GM19193 (cell line): ENCODE data around the gene RELT.
A peak's percentile ranks its signal among the peaks of the same experiment; 100 is the strongest.

Experiments used
- POLR2A ChIP-seq: IDR thresholded peaks from 4 replicates; pipeline ENCODE4 v1.6.1; 2011; ENCODE audit not compliant: insufficient read depth, insufficient read length; ENCODE audit errors: extremely low read depth

Gene RELT

DNA sequence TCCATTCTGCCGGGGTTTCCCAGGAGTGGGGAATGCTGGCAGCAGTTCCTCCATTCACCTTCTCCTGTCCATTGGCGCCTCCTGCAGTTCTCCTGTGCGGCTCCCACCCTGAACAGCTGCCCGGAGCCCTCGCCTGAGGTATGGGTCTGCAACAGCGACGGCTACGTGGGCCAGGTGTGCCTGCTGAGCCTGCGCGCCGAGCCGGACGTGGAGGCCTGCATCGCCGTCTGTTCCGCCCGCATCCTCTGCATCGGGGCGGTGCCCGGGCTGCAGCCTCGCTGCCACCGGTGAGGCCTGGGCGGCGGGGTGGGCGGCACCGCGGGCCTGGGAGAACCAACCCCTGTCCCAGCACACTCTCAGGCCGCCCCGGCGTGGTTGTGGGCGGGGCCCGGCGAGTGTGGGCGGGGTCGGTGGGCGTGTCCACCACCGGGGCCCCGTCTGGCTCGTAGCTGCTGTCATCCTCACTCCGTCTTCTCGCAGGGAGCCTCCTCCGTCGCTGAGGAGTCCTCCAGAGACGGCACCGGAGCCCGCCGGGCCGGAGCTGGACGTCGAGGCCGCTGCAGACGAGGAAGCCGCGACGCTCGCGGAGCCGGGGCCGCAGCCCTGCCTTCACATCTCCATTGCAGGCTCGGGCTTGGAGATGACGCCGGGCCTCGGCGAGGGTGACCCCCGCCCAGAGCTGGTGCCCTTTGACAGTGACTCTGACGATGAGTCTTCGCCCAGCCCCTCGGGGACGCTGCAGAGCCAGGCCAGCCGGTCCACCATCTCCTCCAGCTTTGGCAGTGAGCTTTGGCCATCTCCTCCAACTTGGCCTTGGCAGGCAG, 14.0 kb upstream of the RELT start:
- no peak for TF ChIP-seq POLR2A

DNA sequence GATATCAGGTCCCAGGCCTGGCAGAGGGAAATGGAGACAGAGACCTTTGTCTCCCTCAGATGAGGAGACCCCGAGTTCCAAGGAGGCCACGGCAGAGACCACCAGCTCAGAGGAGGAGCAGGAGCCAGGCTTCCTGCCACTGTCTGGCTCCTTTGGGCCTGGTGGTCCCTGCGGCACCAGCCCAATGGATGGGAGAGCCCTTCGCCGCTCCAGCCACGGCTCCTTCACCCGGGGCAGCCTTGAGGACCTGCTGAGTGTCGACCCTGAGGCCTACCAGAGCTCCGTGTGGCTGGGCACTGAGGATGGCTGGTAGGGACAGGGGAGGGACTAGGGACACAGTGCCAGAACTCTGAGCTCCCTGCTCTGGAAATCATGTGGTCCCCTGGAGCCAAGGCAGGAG, 13.1 kb upstream of the RELT start:
- no peak for TF ChIP-seq POLR2A

DNA sequence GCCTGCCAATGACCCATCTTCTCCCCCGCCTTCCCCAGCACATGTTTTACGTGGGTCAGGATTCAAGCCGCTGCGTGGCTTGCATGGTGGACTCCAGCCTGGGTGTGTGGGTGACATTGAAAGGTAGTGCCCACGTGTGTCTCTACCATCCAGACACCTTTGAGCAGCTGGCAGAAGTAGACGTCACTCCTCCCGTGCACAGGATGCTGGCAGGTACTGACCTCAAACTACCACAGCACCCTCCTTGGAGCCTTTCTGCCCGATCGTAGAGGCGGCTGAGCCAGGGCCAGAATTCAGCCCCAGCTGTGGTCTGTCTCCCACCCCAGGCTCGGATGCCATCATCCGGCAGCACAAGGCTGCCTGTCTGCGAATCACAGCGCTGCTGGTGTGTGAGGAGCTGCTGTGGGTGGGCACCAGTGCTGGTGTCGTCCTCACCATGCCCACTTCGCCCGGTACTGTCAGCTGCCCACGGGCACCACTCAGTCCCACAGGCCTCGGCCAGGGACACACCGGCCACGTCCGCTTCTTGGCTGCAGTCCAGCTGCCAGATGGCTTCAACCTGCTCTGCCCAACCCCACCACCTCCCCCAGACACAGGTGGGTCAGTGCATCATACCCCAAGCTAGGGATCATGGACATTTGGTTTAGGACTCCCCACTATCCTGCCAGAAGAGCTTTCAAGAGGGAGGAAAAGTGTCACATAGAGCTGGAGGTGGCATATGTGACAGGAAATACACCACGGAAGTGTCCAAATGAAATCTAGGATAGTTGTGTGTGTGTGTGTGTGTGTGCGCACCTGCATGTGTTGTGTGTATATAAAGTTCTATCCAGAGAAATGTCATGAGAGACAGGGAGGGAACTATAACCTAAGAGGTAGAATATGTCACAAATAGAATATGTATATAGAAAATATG, 10.6 kb upstream of the RELT start:
- TF ChIP-seq POLR2A, result no peak

DNA sequence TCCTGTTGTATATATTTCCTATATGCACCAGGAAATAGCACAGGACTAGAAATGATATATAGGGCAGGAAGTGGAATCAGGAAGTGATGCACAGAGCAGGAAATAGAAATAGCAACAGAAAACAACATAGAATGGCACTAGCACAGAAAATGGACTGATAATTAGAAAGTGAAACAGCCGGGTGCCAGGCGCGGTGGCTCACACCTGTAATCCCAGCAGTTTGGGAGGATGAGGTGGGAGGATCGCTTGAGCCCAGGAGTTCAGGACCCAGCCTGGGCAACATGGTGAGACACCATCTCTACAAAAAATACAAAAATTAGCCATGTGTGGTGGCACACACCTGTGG, 10.0 kb upstream of the RELT start:
- no peak for TF ChIP-seq POLR2A

DNA sequence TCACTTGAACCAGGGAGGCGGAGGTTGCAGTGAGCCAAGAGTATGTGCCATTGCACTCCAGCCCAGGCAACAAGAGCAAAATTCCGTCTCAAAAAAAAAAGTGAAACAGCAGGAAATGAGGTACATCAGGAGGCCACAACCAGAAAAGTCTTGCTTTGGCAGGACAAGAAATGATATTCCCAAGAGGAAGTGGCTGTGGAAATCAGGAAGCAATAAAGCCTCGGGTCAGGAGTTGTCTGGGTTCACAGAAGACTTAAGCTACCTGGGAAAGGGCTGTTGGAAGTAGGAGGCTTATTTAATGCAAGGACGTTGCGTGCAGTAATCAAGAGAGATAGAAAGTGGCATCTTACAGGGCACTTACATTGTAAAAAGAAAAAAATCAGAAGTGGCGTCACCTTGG, 9.2 kb upstream of the RELT start:
- no peak for TF ChIP-seq POLR2A

DNA sequence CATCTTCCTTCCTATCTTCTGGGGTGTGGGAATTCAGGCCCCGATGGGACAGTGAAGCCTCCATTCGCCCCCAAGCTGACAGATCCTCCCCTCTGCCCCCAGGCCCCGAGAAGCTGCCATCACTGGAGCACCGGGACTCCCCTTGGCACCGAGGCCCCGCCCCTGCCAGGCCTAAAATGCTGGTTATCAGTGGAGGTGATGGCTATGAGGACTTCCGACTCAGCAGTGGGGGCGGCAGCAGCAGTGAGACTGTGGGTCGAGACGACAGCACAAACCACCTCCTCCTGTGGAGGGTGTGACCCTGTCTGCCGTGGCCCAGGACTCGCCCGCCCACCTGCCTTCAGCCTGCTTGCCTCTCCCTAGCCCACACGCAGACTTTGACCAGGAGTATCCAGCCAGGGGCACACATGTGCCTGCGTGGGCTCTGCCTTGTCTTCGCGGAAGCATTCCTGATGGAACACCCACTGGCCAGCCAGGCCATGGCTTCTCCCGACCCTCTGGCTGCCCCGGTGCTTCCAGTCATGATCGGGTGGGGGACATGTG, 8.6 kb upstream of the RELT start:
- TF ChIP-seq POLR2A, result no peak

DNA sequence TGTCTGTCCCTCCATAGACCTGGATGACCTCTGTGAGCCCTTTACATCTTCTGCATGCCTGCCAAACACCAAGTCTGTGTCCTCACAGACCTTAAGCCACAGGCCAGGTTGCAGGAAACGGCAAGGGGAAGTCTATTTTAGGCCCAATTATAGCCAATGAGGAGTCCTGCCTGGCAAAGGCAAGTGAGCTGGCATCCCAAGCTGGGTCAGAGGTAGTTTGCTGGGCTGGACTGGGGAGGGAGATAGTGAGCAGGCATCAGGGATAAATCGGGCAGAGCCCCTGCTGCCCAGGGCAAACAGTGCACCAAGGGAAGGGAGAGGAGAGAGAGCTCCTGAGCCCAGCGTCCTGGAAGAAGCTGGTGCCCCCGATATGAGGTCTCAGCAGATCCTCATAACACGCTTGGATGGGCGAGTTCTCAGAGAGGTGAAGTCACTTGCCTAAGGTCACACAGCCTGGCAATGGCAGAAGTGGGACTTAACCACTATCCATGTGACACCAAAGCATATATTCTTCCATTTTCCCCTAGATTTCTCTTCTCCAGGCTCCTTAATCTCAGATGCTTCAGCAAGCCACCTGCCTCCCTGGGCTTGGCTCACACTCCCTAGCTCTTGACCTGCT, 3.7 kb upstream of the RELT start:
- TF ChIP-seq POLR2A, result no peak

DNA sequence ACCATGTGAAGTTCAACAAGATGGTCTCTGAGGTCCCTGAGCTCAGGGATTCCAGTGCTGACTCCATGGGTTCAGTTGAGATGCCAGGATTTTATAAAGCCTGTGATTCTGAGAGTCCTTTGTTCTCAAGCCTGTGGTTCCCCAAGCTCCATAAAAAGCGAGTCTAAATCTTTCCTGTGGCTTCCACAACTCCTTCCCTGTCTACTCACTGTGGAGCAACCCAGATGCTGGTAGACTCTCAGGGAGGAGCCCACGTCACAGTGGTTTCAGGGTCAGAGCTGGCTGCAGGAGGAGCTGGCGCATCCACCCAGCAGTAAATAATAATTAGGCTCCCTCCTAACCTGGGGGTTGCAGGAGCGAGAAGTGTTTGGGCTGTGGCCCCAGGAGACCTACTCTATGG, 2.0 kb upstream of the RELT start:
- no peak for TF ChIP-seq POLR2A

DNA sequence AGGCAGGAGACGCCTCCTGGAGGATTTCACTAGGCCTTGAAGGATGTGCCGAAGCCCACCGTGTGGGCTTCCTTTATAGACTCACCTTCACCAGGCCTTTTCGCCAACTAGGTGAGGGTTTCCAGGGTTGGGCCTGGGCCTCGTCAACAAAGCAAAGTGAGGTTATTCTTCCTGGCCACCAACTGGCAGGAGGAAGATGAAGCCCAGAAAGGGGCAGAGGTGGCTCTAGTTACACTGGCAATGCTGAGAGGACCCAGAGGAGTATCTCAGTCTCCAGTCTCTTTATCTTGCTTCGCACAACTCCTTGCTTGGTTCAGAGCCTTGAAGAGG, 404 bp upstream of the RELT start:
- no peak for TF ChIP-seq POLR2A

DNA sequence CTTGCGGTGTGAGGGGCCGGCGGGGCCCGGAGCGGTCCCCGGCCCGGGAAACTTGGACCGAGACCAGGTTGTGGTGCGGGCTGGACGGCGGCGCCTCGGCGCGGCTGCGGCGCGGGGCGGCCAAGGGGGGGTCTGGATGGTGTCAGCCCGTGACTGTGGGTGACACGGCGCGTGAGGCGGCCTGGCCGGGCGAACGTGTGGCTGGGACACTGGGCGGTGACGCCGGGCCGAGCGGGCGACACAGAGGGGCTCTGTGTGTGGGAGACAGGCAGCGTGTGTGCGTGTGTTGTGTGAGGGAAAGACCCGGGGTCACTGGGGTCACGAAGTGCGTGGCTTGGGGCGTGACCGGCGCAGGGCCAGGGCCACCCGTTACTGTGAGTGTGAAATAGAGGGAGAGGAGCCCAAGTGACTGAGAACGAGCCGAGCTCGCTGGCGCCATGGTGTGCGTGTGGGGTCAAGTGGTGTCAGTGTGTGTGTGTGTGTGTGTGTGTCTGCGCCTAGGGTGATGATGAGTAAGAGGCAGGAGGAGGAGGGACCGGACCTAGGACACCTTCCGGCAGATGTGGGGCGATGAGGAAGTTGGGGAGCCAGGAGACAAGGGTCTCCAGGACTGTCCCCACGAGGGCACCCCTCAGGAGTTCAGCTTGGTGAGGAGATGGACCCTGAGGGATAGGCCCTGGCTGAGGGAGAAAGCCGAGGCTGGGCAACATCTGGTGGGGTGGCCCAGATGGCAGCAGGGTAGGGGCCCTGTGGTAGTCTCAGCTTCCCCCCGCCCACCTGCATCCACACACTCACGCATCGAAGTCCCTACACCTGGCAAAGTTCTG, 817 bp downstream of the RELT start:
- TF ChIP-seq POLR2A, result peak; percentile 67

DNA sequence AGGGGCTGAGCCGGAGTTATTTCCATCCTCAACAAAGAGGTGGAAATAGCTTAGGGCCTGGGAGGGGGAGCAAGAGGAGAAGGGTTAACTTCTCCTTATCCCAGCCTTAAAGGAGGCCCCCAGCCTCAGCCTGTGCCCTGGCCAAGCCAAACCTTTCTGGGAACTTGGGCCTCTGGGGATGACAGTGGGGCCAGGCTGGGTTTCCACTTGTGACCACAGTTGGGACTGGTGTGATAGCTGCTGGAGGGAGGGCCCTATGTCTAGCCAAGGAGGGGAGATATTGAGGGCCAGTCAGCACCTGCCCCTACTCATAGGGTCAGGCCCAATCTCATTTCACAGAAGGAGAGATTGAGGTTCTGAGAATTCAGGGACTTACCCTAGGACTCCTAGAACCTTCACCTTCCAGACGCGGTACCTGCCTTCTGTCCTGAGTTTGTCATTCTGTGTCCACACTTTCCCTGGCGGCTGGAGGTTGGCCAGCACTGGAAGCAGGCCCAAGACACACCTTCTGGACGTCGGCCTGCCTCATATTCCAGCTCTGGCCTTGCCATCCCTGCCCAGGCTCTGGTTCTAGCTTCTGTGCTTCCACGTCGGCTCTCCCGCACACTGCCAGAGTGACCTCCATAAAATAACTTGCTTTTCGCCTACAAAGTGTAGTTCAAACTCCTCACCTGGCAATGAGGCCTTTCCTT, 3.1 kb downstream of the RELT start:
- TF ChIP-seq POLR2A, result no peak

DNA sequence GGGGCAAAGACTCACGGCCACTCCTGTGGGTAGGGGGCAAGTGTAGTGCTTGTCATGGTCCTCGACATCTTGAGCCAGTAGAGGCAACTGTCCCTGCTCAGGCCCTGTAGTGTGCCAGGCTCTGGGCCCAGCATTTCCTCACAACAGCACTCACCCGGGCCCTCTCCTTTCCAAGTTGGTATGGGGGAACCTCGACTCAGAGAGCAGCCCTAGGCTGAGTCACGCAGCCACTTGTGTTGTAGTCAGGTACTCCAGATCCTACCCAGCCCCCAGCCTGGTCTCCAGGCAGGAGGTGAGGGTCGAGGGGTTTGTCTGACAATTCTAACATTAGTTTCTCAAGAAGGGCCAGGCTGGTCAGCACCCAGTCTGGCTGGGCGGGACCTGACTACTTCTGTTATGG, 4.1 kb downstream of the RELT start:
- no peak for TF ChIP-seq POLR2A

DNA sequence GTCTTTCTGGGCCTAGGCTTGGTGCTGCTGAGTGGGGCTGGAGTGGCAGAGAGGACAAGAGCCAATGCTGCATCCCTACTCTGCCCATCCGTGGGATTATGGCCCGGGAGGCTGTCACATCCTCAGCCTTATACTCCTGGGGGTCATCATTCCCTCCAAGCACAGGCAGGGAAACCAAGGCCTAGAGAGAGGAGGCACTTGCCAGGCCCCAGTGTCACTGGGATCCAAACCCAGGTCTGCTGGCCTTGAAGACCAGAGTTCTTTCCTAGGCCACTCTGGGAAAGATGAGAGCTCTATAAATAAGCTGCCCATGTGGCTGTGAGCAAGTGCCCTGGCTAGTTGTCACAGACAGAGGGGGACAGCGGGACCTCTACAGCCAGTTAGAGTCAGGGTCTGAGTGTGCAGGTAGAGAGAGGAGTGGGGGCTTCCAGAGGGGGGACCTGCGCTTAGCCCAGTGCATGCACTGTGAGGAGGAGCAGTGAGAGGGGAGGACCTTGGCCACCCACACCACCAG, 4.8 kb downstream of the RELT start:
- TF ChIP-seq POLR2A, result no peak

DNA sequence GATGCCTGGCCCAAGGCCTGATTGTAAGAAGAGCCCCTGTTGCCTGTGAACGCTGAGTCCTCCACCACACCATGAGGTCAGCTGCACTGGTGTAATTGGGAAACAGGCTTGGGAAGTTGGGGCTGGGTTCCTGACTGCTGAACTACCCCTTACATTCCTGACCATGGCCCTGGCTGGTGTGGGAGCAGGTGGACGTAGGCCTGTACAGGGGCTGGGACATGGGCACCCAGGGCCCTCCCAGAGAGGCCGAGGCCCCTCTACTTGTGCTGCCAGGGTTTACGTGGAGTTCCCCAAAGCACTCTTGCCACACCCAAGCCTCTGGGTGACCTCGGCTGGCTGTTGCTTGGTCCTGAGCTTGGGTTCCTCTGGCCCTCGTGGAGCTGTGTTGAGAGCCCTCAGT, 5.4 kb downstream of the RELT start:
- no peak for TF ChIP-seq POLR2A

DNA sequence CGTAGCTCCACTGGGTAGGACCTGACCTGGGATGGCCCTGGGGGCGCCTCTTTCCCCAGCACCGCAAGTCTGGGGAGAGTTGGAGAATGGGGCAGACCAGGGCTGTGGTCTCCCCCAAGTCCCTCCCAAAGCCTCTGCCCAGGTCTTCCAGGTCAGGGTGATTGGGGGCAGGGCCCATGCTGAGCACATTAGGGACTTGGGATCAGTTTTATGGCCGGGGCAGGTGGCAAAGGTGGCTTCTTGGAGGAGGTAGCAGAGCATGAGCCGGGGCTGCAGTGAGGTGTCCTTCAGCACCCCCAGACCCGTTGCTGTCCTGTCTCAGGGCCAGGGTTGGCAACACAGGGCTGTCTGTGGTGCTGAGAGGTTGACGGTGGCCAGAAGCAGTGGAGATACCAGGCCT, 6.0 kb downstream of the RELT start:
- no peak for TF ChIP-seq POLR2A

DNA sequence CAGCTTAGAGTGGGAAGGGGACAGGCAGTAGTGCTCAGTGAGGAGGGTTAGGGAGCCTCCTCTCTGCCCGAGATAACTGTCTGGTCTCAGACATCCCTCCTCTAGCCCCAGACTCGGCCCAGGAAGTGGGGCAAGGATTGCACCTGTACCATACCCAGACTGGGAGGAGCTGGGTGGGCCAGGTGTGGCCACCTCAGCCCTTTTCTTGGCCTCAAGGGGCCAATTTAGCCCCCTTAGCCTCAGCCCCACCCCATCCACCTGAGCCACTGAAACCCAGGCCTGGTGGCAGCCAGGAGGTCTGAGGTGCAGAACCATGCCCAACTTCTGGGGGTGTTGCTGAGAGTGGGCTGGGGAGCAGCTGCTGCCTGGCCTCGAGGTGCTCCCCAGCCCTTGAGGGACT, 6.5 kb downstream of the RELT start:
- TF ChIP-seq POLR2A, result no peak
